Breast epithelium (tissue), 3 donors: ENCODE data around the gene AKT3.

Experiments used
- CTCF ChIP-seq, 3 donors: fragments of 450-650 bp; IDR thresholded peaks; one replicate each; pipeline ENCODE4 v1.5.1; 2016 to 2017; ENCODE audit warnings: antibody characterized with exemption in 3 of 3, mild to moderate bottlenecking in 3 of 3, moderate library complexity in 3 of 3
- POLR2A ChIP-seq: fragments of 450-650 bp; IDR thresholded peaks from one replicate; pipeline ENCODE4 v1.6.1; 2016; ENCODE audit warnings: antibody characterized with exemption, mild to moderate bottlenecking, moderate library complexity
- POLR2AphosphoS5 ChIP-seq, 3 donors: sonication (generic); formaldehyde crosslinking; IDR thresholded peaks; one replicate each; pipeline ENCODE4 v1.6.1; 2017; ENCODE audit warnings: antibody characterized with exemption in 3 of 3

- TF ChIP-seq CTCF (IDR thresholded peaks at IDR 0.05) (no peak), POLR2A (no peak), POLR2AphosphoS5 (IDR thresholded peaks at IDR 0.05) (no peak)
Observed at GRCh38 chr1:243499711-243500110, 350.3 kb downstream of the AKT3 start.
